ENCODE data around the gene EFCC1. TPM values are rescaled to one million over a fixed set of nuclear protein-coding genes. Genes with fewer than 3 reads are reported as not detected.

The EFCC1 gene
- polyA plus RNA-seq, 1 donor, result 4.1 TPM

GRCh38 chr3:128994581-128995546 is 6.2 kb upstream of the EFCC1 start:
- no peaks in the 10 kb centered on the region for H3K36me3 ChIP-seq (ENCODE audit: control insufficient read depth, insufficient read depth, low read length)
- no peak for DNase-seq
- H3K27me3 ChIP-seq (ENCODE audit: control insufficient read depth, insufficient read depth, low read length), result peaks cover 64% of the 10 kb centered on the region
- H3K4me3 ChIP-seq (ENCODE audit: low read length), result no peak overlapping the region
- H3K27ac ChIP-seq (ENCODE audit: low read length), result no peak overlapping the region
- no peaks in the 10 kb centered on the region for H3K9me3 ChIP-seq (ENCODE audit: control insufficient read depth, low read depth, low read length)
- WGBS (ENCODE audit: insufficient coverage, low lambda C conversion rate), result no CpG with 5 or more reads among the region's 19 CpGs
- peaks cover 11% of the 10 kb centered on the region for H3K4me1 ChIP-seq (ENCODE audit: control insufficient read depth, insufficient read depth, low read length)

- no peak overlapping the region for H3K4me3 ChIP-seq (ENCODE audit: low read length)
- H3K9me3 ChIP-seq (ENCODE audit: control insufficient read depth, low read depth, low read length), result no peaks in the 10 kb centered on the region
- no peak overlapping the region for H3K27ac ChIP-seq (ENCODE audit: low read length)
- no peaks in the 10 kb centered on the region for H3K36me3 ChIP-seq (ENCODE audit: control insufficient read depth, insufficient read depth, low read length)
- DNase-seq, result no peak
- no CpG with 5 or more reads among the region's 1 CpG for WGBS (ENCODE audit: insufficient coverage, low lambda C conversion rate)
- H3K27me3 ChIP-seq (ENCODE audit: control insufficient read depth, insufficient read depth, low read length), result peaks cover 72% of the 10 kb centered on the region
- peaks cover 11% of the 10 kb centered on the region for H3K4me1 ChIP-seq (ENCODE audit: control insufficient read depth, insufficient read depth, low read length)
Observed at GRCh38 chr3:128995737-128996136, 5.4 kb upstream of the EFCC1 start.

DNA sequence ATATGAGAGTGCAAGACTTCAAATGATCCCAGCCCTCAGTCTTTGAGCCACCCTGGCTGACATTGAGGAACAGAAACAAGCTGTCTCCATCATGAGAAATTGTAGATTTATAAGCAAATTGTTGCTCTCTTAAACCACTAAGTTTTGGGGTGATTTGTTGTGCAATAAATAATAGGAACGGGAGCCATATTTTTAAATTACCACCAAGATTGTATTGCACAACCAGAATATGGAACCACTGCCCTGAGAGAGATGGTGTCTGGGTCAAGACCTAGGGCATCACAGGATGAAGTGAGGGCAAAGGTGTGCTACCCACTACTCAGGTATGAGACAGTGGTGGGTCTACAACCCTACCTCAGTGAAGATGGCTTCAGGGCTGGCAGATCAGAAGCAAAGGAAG is 4.9 kb upstream of the EFCC1 start:
- peaks cover 77% of the 10 kb centered on the region for H3K27me3 ChIP-seq (ENCODE audit: control insufficient read depth, insufficient read depth, low read length)
- peaks cover 11% of the 10 kb centered on the region for H3K4me1 ChIP-seq (ENCODE audit: control insufficient read depth, insufficient read depth, low read length)
- H3K4me3 ChIP-seq (ENCODE audit: low read length), result no peak overlapping the region
- H3K27ac ChIP-seq (ENCODE audit: low read length), result no peak overlapping the region
- no CpG with 5 or more reads among the region's 1 CpG for WGBS (ENCODE audit: insufficient coverage, low lambda C conversion rate)
- no peaks in the 10 kb centered on the region for H3K36me3 ChIP-seq (ENCODE audit: control insufficient read depth, insufficient read depth, low read length)
- DNase-seq, result no peak
- no peaks in the 10 kb centered on the region for H3K9me3 ChIP-seq (ENCODE audit: control insufficient read depth, low read depth, low read length)

DNA sequence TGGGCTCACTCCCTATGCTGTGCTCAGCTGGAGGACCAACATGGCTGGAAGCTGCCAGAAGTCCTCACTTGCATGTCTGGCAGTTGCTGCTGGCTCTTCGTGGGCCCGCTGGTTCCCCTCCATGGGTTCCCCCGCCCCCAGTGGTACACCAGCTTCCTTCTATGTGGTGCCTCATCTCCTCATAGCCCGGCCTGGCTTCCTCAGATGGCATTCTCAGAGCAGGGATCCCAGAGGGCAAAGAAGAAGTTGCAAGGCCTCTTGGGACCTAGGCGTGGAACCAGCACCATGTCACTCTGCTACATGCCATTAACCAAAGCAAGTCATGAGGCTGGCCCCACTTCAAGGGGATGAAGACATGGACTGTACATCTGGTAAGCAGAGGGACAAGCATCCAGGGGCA is 4.4 kb upstream of the EFCC1 start:
- Histone ChIP-seq H3K4me1 (ENCODE audit: control insufficient read depth, insufficient read depth, low read length) (peaks cover 11% of the 10 kb centered on the region), H3K9me3 (ENCODE audit: control insufficient read depth, low read depth, low read length) (no peaks in the 10 kb centered on the region), H3K4me3 (ENCODE audit: low read length) (no peak overlapping the region), H3K36me3 (ENCODE audit: control insufficient read depth, insufficient read depth, low read length) (no peaks in the 10 kb centered on the region), H3K27ac (ENCODE audit: low read length) (no peak overlapping the region), H3K27me3 (ENCODE audit: control insufficient read depth, insufficient read depth, low read length) (peaks cover 81% of the 10 kb centered on the region)
- DNase-seq, result no peak
- WGBS (ENCODE audit: insufficient coverage, low lambda C conversion rate), result no CpG with 5 or more reads among the region's 5 CpGs

DNA sequence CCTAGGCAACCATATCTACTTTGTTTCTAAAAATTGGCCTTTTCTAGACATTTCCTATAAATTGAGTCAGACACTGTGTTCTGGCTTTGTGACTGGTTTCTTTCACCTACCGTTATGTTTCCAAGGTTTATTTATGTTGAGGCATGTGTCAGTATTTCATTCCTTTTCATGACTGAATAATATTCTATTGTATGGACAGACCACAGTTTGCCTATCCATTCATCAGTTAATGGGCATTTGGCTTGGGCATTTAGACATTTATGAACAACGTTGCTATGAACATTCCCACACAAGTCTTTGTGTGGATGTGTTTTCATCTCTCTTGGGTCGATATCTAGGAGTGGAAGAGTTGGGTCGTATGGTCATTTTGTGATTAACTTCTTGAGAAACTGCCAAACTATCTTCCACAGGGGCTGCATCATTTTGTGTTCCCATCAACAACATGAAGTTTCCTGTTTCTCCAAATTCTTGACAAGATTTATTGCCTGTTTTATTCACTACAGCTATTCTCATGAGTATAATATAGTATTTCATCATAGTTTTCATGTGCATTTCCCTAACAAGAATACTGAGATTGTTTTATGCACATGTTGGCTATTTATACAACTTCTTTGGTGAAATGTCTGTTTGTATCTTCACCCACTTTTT is 3.5 kb upstream of the EFCC1 start:
- peaks cover 11% of the 10 kb centered on the region for H3K4me1 ChIP-seq (ENCODE audit: control insufficient read depth, insufficient read depth, low read length)
- H3K27ac ChIP-seq (ENCODE audit: low read length), result no peak overlapping the region
- H3K9me3 ChIP-seq (ENCODE audit: control insufficient read depth, low read depth, low read length), result no peaks in the 10 kb centered on the region
- H3K27me3 ChIP-seq (ENCODE audit: control insufficient read depth, insufficient read depth, low read length), result peaks cover 81% of the 10 kb centered on the region
- no peak overlapping the region for H3K4me3 ChIP-seq (ENCODE audit: low read length)
- H3K36me3 ChIP-seq (ENCODE audit: control insufficient read depth, insufficient read depth, low read length), result no peaks in the 10 kb centered on the region
- no peak for DNase-seq
- WGBS (ENCODE audit: insufficient coverage, low lambda C conversion rate), result no CpG with 5 or more reads among the region's 4 CpGs

- WGBS (ENCODE audit: insufficient coverage, low lambda C conversion rate), result no CpG with 5 or more reads among the region's 3 CpGs
- H3K9me3 ChIP-seq (ENCODE audit: control insufficient read depth, low read depth, low read length), result no peaks in the 10 kb centered on the region
- peaks cover 81% of the 10 kb centered on the region for H3K27me3 ChIP-seq (ENCODE audit: control insufficient read depth, insufficient read depth, low read length)
- no peaks in the 10 kb centered on the region for H3K36me3 ChIP-seq (ENCODE audit: control insufficient read depth, insufficient read depth, low read length)
- no peak overlapping the region for H3K4me3 ChIP-seq (ENCODE audit: low read length)
- H3K27ac ChIP-seq (ENCODE audit: low read length), result no peak overlapping the region
- no peak for DNase-seq
- peaks cover 12% of the 10 kb centered on the region for H3K4me1 ChIP-seq (ENCODE audit: control insufficient read depth, insufficient read depth, low read length)
Observed at GRCh38 chr3:128998561-128998960, 2.5 kb upstream of the EFCC1 start.

DNA sequence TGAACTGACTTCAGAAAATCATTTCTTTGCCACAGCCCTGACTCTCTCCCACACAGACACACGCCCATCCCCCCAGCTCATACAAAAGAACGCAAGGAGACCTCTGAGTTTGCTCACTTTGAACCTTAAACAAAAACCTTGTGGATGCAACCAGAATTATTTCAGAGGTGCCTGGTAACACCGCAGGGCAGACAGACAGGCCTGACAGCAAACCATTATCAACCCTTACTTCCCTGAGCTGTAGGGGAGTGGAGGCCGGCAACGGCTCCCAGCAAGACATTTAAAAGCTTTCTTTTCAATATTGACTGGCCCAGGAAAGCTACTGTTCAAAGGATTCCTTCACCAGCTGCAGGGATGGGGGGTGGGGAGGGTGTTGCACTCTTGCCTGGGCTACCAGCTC is 2.0 kb upstream of the EFCC1 start:
- Histone ChIP-seq H3K4me1 (ENCODE audit: control insufficient read depth, insufficient read depth, low read length) (peaks cover 10% of the 10 kb centered on the region), H3K9me3 (ENCODE audit: control insufficient read depth, low read depth, low read length) (no peaks in the 10 kb centered on the region), H3K4me3 (ENCODE audit: low read length) (no peak overlapping the region), H3K36me3 (ENCODE audit: control insufficient read depth, insufficient read depth, low read length) (no peaks in the 10 kb centered on the region), H3K27ac (ENCODE audit: low read length) (no peak overlapping the region), H3K27me3 (ENCODE audit: control insufficient read depth, insufficient read depth, low read length) (peaks cover 80% of the 10 kb centered on the region)
- no peak for DNase-seq
- WGBS (ENCODE audit: insufficient coverage, low lambda C conversion rate), result no CpG with 5 or more reads among the region's 5 CpGs

DNA sequence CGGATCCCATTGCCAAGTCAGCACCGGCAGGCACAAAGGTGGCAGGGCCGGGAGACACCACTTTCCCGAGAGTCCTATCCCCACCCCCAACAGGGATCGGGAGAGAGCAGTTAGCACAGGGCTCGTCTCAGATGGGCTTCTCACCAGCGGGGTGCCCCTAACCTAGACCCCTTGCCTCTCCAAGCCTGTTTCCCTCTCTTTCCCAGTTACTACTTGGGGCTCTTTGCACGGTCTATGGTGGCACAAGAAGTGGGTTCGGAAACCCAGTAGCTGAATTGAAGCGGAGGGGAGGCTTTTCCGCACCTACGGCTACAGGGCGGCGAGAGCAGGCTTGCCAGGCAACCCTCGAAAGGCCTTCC is 383 bp upstream of the EFCC1 start:
- Histone ChIP-seq H3K27ac (ENCODE audit: low read length) (no peak overlapping the region), H3K27me3 (ENCODE audit: control insufficient read depth, insufficient read depth, low read length) (peaks cover 73% of the 10 kb centered on the region), H3K36me3 (ENCODE audit: control insufficient read depth, insufficient read depth, low read length) (no peaks in the 10 kb centered on the region), H3K4me3 (ENCODE audit: low read length) (peak overlapping the region; percentile 44), H3K9me3 (ENCODE audit: control insufficient read depth, low read depth, low read length) (no peaks in the 10 kb centered on the region), H3K4me1 (ENCODE audit: control insufficient read depth, insufficient read depth, low read length) (peaks cover 15% of the 10 kb centered on the region)
- WGBS (ENCODE audit: insufficient coverage, low lambda C conversion rate), result no CpG with 5 or more reads among the region's 15 CpGs
- no peak for DNase-seq

DNA sequence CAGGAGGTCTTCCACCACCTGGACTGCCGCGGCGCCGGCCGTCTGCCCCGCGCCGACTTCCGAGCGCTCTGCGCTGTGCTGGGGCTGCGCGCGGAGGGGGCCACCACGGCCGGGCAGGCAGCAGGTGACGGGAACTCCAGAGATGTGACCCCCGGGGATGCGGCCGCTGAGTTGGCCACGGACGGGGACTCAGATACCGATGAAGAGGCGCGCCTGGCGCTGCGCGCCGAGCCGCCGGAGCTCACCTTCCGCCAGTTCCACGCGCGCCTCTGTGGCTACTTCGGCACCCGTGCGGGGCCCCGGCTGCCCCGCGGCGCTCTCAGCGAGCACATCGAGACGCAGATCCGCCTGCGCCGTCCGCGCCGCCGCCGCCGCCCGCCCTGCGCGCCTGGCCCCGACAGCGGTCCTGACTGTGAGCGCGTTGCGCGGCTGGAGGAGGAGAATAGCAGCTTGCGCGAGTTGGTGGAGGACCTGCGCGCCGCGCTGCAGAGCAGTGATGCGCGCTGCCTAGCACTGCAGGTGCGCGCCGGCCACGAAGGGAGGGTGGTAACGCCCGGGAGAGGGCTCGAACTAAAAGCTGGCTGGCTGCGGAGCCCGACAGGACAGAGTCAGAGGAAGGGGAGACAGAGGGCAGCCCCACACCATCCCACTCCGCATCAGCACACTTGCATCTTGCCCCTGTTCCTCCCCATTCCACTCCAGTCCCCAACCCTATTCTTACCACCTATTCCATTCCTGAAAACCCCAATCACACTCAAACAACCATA is 885 bp downstream of the EFCC1 start:
- no peak overlapping the region for H3K27ac ChIP-seq (ENCODE audit: low read length)
- DNase-seq, result peak in 1 of 2 donors; percentile 45

More for the DNA sequence above, 885 bp downstream of the EFCC1 start:
- Histone ChIP-seq H3K36me3 (ENCODE audit: control insufficient read depth, insufficient read depth, low read length) (no peaks in the 10 kb centered on the region), H3K9me3 (ENCODE audit: control insufficient read depth, low read depth, low read length) (no peaks in the 10 kb centered on the region), H3K4me3 (ENCODE audit: low read length) (peak overlapping the region; percentile 44), H3K27me3 (ENCODE audit: control insufficient read depth, insufficient read depth, low read length) (peaks cover 67% of the 10 kb centered on the region), H3K4me1 (ENCODE audit: control insufficient read depth, insufficient read depth, low read length) (peaks cover 15% of the 10 kb centered on the region)
- WGBS (ENCODE audit: insufficient coverage, low lambda C conversion rate), result no CpG with 5 or more reads among the region's 81 CpGs
